HG03354 (cell line): Measurements from ENCODE around the gene B3GALT2.
"Not testable (repeated sequence)": the region's sequence is repeated elsewhere in the genome, so short reads cannot be mapped to it uniquely, and the experiment has no call there.

Experiments
- ATAC-seq: cut with Tn5 transposase; IDR thresholded peaks from one replicate; pipeline ENCODE4 v1.9.1; 2021; ENCODE audit warnings: mild to moderate bottlenecking; ENCODE audit not compliant: unreplicated experiment, poor library complexity, severe bottlenecking

Gene B3GALT2, protein sequence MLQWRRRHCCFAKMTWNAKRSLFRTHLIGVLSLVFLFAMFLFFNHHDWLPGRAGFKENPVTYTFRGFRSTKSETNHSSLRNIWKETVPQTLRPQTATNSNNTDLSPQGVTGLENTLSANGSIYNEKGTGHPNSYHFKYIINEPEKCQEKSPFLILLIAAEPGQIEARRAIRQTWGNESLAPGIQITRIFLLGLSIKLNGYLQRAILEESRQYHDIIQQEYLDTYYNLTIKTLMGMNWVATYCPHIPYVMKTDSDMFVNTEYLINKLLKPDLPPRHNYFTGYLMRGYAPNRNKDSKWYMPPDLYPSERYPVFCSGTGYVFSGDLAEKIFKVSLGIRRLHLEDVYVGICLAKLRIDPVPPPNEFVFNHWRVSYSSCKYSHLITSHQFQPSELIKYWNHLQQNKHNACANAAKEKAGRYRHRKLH

GRCh38 chr1:193185901-193186731 is at the start of gene B3GALT2:
TSS of gene B3GALT2 (minus strand) at chr1:193186613. CDS start at chr1:193181562, 5,051 bp downstream.
- no peak for ATAC-seq

DNA sequence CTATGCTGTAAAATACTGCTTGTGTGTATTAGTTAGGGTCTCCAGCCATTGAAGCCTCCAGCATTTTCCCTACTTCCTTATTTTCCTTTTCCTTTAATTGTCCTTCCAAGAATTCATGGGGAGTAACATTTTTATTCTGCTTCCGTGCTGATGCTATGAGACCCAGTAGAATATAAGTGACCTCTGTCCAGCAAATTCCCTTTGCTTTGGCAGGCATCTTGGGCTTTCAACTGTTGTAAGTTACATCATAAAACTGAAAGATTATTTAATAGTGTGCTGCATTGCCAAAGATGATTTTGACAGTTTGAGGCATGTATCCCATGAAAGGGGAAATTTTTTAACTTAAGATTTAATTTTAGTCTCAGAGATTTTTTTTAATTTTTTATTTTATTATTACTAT is 48.1 kb upstream of the B3GALT2 start:
- no peak for ATAC-seq

- ATAC-seq, result not testable (repeated sequence)
Measured at GRCh38 chr1:193231146-193231545, 44.7 kb upstream of the B3GALT2 start.

GRCh38 chr1:193229136-193229535 is 42.7 kb upstream of the B3GALT2 start:
- no peak for ATAC-seq

GRCh38 chr1:193222056-193222615 is 35.7 kb upstream of the B3GALT2 start:
- ATAC-seq, result no peak

DNA sequence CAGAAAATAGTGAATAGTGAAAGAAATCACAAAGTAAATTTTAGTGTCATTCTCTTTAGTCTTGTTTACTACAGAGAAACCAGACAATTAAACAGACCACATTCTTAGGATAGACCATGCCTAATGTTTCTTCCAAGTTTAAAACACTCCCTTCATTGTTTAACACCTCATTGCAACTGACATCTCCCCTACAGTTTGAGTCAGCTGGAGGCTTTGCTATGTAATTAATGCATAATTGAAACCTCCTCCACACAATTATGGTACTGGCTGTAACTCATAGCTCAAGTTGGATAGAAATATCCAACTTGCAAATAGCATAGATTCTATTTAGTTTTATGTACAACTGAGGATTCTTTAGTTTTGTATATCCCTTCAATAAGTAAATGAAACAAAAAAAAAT is 35.2 kb upstream of the B3GALT2 start:
- no peak for ATAC-seq

GRCh38 chr1:193219391-193219790 is 33.0 kb upstream of the B3GALT2 start:
- ATAC-seq, result no peak

GRCh38 chr1:193216920-193217319 is 30.5 kb upstream of the B3GALT2 start:
- ATAC-seq, result no peak

DNA sequence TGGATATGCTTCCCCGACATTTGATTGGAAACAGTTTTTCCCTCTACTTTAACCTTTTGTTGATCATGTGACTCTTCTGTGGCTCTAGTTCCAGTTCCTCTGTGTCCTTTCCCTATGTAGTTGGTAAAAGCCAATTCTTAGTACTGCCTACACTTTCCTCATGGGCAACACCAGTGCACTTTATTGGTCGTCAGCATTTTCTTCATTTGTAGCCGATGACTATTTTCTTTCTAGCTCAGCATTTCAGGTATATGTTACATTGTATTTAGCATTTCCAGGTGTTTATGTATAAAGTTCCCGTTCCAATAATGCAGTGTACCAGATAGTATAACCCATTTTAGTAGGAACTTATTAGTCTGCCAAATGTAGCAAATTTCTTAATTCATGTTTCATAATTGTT is 27.6 kb upstream of the B3GALT2 start:
- no peak for ATAC-seq

- ATAC-seq, result no peak
Measured at GRCh38 chr1:193212637-193213036, 26.2 kb upstream of the B3GALT2 start.

- peak; percentile 77 for ATAC-seq
Measured at GRCh38 chr1:193211539-193211938, 25.1 kb upstream of the B3GALT2 start.

DNA sequence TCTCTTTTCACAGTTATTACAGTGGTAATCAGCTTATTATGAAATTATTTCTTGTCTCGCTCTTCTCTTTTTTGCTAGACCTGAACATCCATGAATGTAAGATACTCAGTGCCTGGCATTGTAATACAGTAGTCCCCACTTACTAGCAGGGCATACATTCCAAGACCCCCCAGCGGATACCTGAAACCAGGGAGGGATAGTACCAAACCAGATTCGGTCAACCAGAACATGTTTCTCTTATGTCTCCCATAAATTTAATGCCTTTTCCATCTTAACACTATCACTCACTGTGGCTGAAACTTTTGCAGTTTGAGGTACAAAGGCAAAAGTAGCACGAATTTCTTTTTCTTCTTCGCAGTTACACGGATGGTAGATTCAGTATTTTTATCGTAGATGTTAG is 24.6 kb upstream of the B3GALT2 start:
- ATAC-seq, result no peak

DNA sequence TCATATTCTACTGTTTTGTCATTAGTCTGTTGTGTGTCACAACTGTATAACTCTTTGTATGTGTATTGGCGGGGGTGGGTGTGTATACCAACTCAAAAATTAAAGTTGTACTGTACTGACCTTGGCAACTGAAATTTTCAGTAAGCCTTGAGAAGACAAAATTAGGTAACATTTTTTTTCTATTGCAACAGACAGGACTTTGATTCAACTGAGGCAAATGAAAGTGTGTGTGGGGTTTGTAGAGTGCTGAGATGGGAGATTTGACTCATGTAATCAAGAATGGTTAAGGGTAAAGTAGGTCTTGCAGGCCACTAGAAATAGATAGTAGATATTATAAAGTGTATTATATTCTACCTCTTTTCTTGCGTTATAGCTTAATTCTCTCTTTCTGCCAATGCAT is 14.6 kb upstream of the B3GALT2 start:
- ATAC-seq, result no peak

DNA sequence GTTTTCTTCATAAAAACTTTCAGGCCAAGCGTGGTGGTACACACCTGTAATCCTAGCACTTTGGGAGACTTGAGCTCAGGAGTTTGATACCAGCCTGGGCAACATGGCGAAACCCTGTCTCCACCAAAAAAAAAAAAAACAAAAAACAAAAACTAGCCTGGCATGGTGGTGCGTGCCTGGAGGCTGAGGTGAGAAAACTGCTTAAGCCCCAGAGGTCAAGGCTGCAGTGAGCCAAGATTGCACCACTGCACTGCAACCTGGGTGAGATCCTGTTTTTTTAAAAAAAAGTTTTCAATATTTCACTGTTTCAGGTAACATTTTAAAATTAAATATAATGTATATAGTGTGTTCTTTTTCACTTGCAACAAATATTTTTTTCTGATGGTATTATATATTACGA is 13.5 kb upstream of the B3GALT2 start:
- ATAC-seq, result no peak

DNA sequence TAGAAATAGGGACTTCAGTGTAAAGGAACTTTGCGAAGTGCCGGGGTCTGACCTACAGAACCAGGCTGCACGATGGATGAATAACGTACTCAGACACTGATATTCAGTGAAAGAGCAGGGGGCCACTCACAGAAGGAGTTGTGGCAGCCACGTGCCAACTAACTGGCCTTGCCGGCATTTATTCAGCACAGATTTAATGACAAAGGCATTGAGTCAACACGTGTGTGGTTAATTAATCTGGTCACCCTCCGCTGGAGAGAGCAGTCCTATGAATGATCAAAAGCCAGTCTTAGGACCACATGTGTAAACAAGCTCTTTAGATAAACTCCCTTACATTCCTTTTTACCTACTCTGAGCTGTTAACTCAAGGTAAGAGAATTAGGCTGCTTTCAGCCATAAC is 6.2 kb upstream of the B3GALT2 start:
- no peak for ATAC-seq

- no peak for ATAC-seq
Measured at GRCh38 chr1:193190096-193190744, 3.8 kb upstream of the B3GALT2 start.

GRCh38 chr1:193189442-193190095 is 3.2 kb upstream of the B3GALT2 start:
- ATAC-seq, result no peak

GRCh38 chr1:193188915-193189314 is 2.5 kb upstream of the B3GALT2 start:
- not testable (repeated sequence) for ATAC-seq

GRCh38 chr1:193187114-193187513 is 701 bp upstream of the B3GALT2 start:
- no peak for ATAC-seq

- no peak for ATAC-seq
Measured at GRCh38 chr1:193185211-193185610, 1.2 kb downstream of the B3GALT2 start.
